Mesothelial cell of epicardium (in vitro differentiated cells): Measurements from ENCODE around the gene CRYBG3. TPM values are rescaled to one million over a fixed set of nuclear protein-coding genes. Genes with fewer than 3 reads are reported as not detected.

Experiments
- DNase-seq, 2 experiments: peaks; one replicate each; pipeline ENCODE4 v3.0.0; 2021; ENCODE audit warnings: low spot score in 2 of 2; ENCODE audit not compliant: unreplicated experiment in 2 of 2
- H3K27ac Mint-ChIP-seq: 2 replicates; pipeline ENCODE4 v1.8.0; 2021; ENCODE audit warnings: mixed read lengths
- H3K27me3 Mint-ChIP-seq: 2 replicates; pipeline ENCODE4 v1.8.0; 2021; ENCODE audit warnings: low read depth, mixed read lengths
- H3K36me3 Mint-ChIP-seq: 2 replicates; pipeline ENCODE4 v1.8.0; 2021; ENCODE audit warnings: mixed read lengths
- H3K4me1 Mint-ChIP-seq: 2 replicates; pipeline ENCODE4 v1.8.0; 2021; ENCODE audit warnings: mixed read lengths
- H3K4me3 Mint-ChIP-seq: 2 replicates; pipeline ENCODE4 v1.8.0; 2021; ENCODE audit warnings: mild to moderate bottlenecking, moderate library complexity, mixed read lengths
- H3K9me3 Mint-ChIP-seq: 2 replicates; pipeline ENCODE4 v1.8.0; 2021; ENCODE audit warnings: mixed read lengths
- CTCF ChIP-seq: fragments of 200-600 bp; sonication (generic); IDR thresholded peaks from one replicate; pipeline ENCODE4 v1.5.0; 2021; ENCODE audit warnings: antibody characterized with exemption; ENCODE audit not compliant: unreplicated experiment
- total RNA-seq: library from RNA; stranded (reverse); gene quantifications from 3 replicates; pipeline ENCODE4 v1.2.1, GENCODE V29; 2021

The CRYBG3 gene
- total RNA-seq, 1 donor from 2014 or later = 6.8 TPM

- Mint-ChIP-seq H3K27me3 (no peaks in the 10 kb centered on the region), H3K9me3 (no peaks in the 10 kb centered on the region), H3K27ac (no peak overlapping the region), H3K4me3 (no peak overlapping the region), H3K4me1 (no peaks in the 10 kb centered on the region), H3K36me3 (no peaks in the 10 kb centered on the region)
- TF ChIP-seq CTCF = no peak
- DNase-seq = no peak
Measured at GRCh38 chr3:97889814-97890213, 68.0 kb downstream of the CRYBG3 start.

GRCh38 chr3:97892852-97893251 is 71.0 kb downstream of the CRYBG3 start:
- DNase-seq = no peak
- Mint-ChIP-seq H3K4me1 (no peaks in the 10 kb centered on the region), H3K9me3 (no peaks in the 10 kb centered on the region), H3K36me3 (peaks cover 1% of the 10 kb centered on the region), H3K27me3 (no peaks in the 10 kb centered on the region), H3K4me3 (no peak overlapping the region), H3K27ac (no peak overlapping the region)
- TF ChIP-seq CTCF = no peak

DNA sequence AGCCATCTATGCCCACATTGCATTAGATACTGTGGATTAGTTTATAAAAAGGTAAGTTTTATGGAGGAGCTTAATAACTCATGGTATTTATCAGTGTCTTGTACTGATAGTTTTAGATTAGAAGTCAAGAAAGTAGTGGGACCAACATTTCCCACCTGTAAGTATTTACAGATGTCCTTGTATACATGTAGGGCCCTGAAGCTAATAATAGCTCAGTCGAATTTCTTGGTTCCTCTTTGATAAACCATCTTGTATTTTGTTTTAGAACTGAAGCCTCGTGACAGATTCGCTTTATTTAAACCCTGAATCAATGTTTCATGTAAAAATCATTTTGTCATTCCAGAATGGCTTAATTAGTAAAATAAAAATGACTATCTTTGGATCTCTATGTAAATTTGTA is 73.4 kb downstream of the CRYBG3 start:
- TF ChIP-seq CTCF = no peak
- H3K9me3 Mint-ChIP-seq = no peaks in the 10 kb centered on the region

DNA sequence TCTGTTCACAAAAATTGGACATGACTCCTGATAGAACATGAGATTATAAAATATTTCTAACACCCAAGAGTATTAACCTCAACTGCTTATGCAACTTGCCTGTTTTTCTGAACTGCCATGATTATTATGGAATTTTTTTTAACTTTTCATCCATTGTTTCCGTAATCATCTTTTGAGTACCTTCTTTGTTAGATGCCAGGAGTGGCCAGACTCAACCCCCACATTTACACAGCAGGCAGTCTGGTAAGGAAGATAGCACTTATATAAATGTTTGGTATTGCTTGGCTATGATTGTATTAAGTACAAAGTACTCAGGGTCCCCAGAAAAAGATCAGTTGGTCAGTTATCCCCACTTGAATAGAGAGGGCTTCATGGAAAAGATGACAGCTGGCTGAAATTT is 74.3 kb downstream of the CRYBG3 start:
- H3K4me1 Mint-ChIP-seq = peaks cover 1% of the 10 kb centered on the region
- no peak overlapping the region for H3K27ac Mint-ChIP-seq
- no peaks in the 10 kb centered on the region for H3K27me3 Mint-ChIP-seq
- TF ChIP-seq CTCF = no peak
- H3K36me3 Mint-ChIP-seq = peaks cover 1% of the 10 kb centered on the region
- no peaks in the 10 kb centered on the region for H3K9me3 Mint-ChIP-seq
- H3K4me3 Mint-ChIP-seq = no peak overlapping the region
- DNase-seq = no peak

More for the DNA sequence above, 73.4 kb downstream of the CRYBG3 start:
- Mint-ChIP-seq H3K27ac (no peak overlapping the region), H3K4me3 (no peak overlapping the region), H3K27me3 (no peaks in the 10 kb centered on the region), H3K4me1 (no peaks in the 10 kb centered on the region), H3K36me3 (peaks cover 1% of the 10 kb centered on the region)
- DNase-seq = no peak

DNA sequence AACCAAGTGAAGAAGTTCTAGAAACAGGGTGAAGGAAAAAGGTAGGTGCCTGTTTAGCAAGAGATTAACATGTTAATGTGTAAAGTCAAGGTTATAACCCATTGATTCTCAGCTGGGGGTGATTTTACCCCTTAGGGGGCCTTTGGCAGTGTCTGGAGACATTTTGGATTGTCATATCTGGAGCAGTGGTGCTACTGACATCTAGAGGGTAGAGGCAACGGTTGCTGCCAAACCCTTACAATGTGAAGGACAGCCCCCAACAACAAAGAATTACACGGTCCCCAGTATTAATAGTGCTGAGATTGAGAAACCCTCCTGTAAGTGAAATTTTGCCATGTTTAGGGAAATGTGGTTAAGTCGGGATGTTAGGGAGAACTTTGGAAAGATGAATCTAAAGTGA is 74.7 kb downstream of the CRYBG3 start:
- Mint-ChIP-seq H3K27ac (no peak overlapping the region), H3K4me3 (no peak overlapping the region), H3K9me3 (no peaks in the 10 kb centered on the region), H3K4me1 (peaks cover 5% of the 10 kb centered on the region), H3K27me3 (no peaks in the 10 kb centered on the region), H3K36me3 (peaks cover 1% of the 10 kb centered on the region)
- no peak for TF ChIP-seq CTCF
- no peak for DNase-seq

DNA sequence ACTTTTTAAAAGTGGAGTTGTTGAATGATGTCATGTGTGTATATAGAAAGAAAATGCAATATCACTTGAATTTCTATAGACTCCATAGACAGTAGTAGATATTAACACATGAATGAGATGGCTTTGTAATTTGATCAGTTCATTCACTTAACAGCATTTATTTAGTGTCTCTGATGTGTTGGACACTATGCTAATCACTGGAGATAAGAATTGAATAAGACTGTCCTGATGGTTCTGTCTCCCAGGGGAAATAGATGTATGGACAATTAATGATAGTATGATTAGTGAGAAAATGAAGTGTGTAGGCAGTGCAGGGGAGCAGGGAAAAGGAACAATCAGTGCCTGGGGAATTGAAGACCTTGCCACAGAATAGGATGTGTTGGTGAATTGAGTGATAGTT is 77.5 kb downstream of the CRYBG3 start:
- Mint-ChIP-seq H3K27ac (no peak overlapping the region), H3K36me3 (peaks cover 1% of the 10 kb centered on the region), H3K27me3 (no peaks in the 10 kb centered on the region), H3K9me3 (no peaks in the 10 kb centered on the region), H3K4me3 (no peak overlapping the region), H3K4me1 (peaks cover 10% of the 10 kb centered on the region)
- DNase-seq = no peak
- no peak for TF ChIP-seq CTCF
